NCI-H774 (cell line): Measurements from ENCODE around the gene BCL2L11.
"Not testable (repeated sequence)": the region's sequence is repeated elsewhere in the genome, so short reads cannot be mapped to it uniquely, and the experiment has no call there.

Experiments
- DNase-seq: peaks from one replicate; lab custom pipeline; 2025; lab: John Stamatoyannopoulos, UW

The BCL2L11 gene

GRCh38 chr2:111120253-111121027 lies at the start of gene BCL2L11:
Gene BCL2L11 (plus strand): TSS chr2:111120914. CDS start chr2:111123746, 2,832 bp downstream.
- DNase-seq: peak; percentile 94

GRCh38 chr2:111071600-111072171 lies 49.0 kb upstream of the BCL2L11 start:
- DNase-seq: peak; percentile 29

- DNase-seq: peak; percentile 17
These were observed 48.4 kb upstream of the BCL2L11 start for GRCh38 chr2:111072220-111072871.

- DNase-seq: not testable (repeated sequence)
These were observed 38.1 kb upstream of the BCL2L11 start for GRCh38 chr2:111082659-111083058.

- no peak for DNase-seq
These were observed 28.9 kb upstream of the BCL2L11 start for GRCh38 chr2:111091811-111092211.

- no peak for DNase-seq
These were observed 26.0 kb upstream of the BCL2L11 start for GRCh38 chr2:111094691-111095090.

- DNase-seq: no peak
These were observed 25.3 kb upstream of the BCL2L11 start for GRCh38 chr2:111095434-111095833.

- no peak for DNase-seq
These were observed 21.3 kb upstream of the BCL2L11 start for GRCh38 chr2:111099402-111099801.

GRCh38 chr2:111100087-111100764 lies 20.5 kb upstream of the BCL2L11 start:
- no peak for DNase-seq

- DNase-seq: no peak
These were observed 19.9 kb upstream of the BCL2L11 start for GRCh38 chr2:111100765-111101162.

- no peak for DNase-seq
These were observed 19.1 kb upstream of the BCL2L11 start for GRCh38 chr2:111101592-111101991.

- no peak for DNase-seq
These were observed 18.5 kb upstream of the BCL2L11 start for GRCh38 chr2:111102216-111102615.

- no peak for DNase-seq
These were observed 14.8 kb upstream of the BCL2L11 start for GRCh38 chr2:111105926-111106325.

- no peak for DNase-seq
These were observed 14.0 kb upstream of the BCL2L11 start for GRCh38 chr2:111106706-111107105.

GRCh38 chr2:111108745-111109271 lies 11.9 kb upstream of the BCL2L11 start:
- no peak for DNase-seq

GRCh38 chr2:111111101-111111755 lies 9.5 kb upstream of the BCL2L11 start:
- no peak for DNase-seq

GRCh38 chr2:111113838-111114237 lies 6.9 kb upstream of the BCL2L11 start:
- DNase-seq: no peak

GRCh38 chr2:111116011-111116746 lies 4.5 kb upstream of the BCL2L11 start:
- DNase-seq: no peak

GRCh38 chr2:111116843-111117597 lies 3.7 kb upstream of the BCL2L11 start:
- peak; percentile 54 for DNase-seq
